GM19455 (cell line): Measurements from ENCODE around the gene NBPF8.
"Not testable (repeated sequence)": the region's sequence is repeated elsewhere in the genome, so short reads cannot be mapped to it uniquely, and the experiment has no call there.

ENCODE experiments used
- ATAC-seq: cut with Tn5 transposase; IDR thresholded peaks from one replicate; pipeline ENCODE4 v1.9.1; 2021; ENCODE audit not compliant: unreplicated experiment

Gene NBPF8, protein sequence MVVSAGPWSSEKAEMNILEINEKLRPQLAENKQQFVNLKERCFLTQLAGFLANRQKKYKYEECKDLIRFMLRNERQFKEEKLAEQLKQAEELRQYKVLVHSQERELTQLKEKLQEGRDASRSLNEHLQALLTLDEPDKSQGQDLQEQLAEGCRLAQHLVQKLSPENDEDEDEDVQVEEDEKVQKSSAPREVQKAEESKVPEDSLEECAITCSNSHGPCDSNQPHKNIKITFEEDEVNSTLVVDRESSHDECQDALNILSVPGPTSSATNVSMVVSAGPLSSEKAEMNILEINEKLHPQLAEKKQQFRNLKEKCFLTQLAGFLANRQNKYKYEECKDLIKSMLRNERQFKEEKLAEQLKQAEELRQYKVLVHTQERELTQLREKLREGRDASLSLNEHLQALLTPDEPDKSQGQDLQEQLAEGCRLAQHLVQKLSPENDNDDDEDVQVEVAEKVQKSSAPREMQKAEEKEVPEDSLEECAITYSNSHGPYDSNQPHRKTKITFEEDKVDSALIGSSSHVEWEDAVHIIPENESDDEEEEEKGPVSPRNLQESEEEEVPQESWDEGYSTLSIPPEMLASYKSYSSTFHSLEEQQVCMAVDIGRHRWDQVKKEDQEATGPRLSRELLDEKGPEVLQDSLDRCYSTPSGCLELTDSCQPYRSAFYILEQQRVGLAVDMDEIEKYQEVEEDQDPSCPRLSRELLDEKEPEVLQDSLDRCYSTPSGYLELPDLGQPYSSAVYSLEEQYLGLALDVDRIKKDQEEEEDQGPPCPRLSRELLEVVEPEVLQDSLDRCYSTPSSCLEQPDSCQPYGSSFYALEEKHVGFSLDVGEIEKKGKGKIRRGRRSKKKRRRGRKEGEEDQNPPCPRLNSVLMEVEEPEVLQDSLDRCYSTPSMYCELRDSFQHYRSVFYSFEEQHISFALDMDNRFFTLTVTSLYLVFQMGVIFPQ

DNA sequence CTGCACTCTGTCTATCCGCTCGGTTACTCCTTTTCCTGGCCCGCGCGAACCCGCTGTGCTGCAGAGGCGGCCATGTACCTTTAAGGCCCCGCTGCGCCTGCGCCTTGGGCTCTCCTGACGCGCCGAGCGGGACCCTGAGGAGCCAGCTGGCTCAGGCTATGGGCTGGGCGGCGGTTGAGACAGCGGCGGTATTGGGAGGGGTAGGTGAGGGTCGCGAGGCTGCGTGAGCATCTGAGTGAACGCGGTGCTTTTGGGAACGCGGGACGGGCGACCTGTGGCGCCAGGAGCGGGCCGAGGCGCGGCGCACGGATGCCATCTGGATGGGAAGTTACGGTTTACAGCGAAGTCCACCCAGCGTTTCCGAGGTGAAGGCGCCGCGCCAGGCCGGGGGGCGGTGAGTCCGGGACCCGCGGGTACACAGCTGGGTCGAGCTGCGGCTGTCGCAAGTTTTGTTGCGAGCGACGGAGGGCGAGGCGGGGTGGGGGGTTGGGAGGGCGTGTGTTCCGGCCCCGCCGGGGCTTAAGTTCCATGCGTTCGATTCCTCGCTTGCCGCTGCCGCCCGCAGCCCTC, at the start of gene NBPF8:
TSS of gene NBPF8 (plus strand) at position 125 of the 570 bp plus-strand sequence. CDS start 21,488 bp downstream, outside the sequence.
- peak; percentile 99 for ATAC-seq

- not testable (repeated sequence) for ATAC-seq
Measured at GRCh38 chr1:120367709-120368108, 47.1 kb upstream of the NBPF8 start.

DNA sequence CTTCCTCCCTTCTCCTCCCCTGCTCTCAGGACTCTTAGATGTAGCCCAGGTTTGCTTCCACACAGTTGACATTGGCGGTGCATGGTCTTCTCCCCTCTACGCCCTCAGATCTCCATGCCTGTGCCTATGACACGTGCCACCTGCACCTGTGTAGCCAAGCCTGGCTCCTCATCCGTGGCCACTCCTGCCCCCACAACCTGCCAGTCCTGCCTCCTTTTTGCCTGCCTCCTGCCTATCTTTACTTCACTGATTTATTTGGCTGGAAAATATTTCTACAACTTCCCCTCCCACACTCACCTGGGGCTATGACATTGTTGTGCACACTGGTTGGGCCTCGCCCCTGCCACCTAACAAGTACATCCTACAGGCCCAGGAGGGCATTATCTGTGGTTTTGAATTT, 28.2 kb upstream of the NBPF8 start:
- ATAC-seq, result not testable (repeated sequence)

DNA sequence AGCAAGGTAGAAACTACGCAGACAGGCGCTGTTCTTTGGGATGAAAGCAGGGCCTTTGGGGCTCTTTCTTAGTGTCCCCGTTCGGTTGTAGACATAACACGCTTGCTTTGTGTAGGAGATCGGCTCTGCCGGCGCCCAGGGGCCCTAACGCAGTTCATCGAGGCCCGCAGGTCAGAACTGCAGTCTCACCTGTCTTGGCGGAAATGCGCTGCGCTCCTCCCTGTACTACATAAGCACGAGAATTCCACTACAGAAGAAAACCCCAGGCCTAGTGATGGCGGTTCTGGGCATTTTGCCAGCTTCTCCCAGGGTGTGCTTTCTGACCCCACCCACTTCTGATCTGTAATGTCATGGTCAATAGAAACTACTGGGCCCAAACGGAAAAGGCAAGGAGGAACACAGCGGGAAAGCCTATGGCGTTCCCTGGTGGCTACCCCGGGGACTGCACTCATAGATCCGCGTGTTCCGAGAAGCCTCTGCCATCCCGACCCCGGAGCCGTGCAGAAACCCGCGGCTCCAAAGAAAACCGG, 26.2 kb upstream of the NBPF8 start:
- ATAC-seq, result not testable (repeated sequence)

DNA sequence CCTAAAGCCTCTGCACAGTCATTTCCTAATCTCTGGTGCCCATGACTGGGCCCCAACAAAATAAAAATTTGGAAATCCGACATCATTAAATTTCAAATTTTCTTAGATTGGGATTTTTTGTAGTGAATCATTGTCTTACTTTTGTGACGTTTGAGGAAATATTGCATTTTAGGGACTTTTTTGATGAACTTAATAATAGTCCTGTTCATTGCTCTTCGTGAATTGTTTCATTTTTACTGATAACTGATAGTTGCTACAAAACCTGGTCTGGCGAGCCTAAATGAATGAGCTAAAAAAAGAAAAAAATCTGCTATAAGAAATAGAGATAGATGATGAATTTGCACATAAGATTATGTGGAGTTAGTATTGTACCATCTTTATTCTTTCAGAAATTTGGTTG, 23.5 kb upstream of the NBPF8 start:
- not testable (repeated sequence) for ATAC-seq

GRCh38 chr1:120393316-120394232, 21.3 kb upstream of the NBPF8 start:
- not testable (repeated sequence) for ATAC-seq

- not testable (repeated sequence) for ATAC-seq
Measured at GRCh38 chr1:120405348-120405747, 9.5 kb upstream of the NBPF8 start.

GRCh38 chr1:120414451-120414850, 384 bp upstream of the NBPF8 start:
- peak; percentile 24 for ATAC-seq

DNA sequence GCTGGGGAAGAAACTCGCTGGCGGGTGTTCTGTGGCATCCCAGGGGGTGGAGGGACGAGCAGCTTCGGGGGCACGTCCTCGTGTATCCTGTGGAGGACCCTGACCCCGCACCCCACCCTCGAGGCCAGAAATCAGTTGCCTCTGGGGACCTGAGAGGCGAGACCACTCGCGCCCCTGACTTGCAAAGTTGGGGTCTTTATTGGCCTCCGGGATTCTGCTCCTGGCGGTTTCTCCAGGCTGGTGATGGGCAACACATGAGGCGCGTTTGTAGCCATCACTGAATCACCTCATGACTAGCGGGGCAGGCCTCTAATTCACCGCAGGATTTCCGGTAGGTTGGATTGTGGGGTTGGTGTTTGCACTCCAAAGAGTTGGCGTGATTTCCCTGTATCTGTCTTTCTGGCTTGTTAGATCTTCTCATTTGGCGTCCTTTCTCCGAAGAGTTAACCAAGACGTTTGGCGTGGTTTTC, 692 bp downstream of the NBPF8 start:
- ATAC-seq, result not testable (repeated sequence)

DNA sequence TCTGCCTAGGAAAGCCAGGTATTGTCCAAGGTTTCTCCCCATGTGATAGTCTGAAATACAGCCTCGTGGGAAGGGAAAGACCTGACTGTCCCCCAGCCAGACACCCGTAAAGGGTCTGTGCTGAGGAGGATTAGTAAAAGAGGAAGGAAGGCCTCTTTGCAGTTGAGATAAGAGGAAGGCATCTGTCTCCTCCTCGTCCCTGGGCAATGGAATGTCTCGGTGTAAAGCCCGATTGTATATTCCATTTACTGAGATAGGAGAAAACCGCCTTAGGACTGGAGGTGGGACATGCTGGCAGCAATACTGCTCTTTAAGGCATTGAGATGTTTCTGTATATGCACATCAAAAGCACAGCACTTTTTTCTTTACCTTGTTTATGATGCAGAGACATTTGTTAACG, 10.2 kb downstream of the NBPF8 start:
- not testable (repeated sequence) for ATAC-seq

DNA sequence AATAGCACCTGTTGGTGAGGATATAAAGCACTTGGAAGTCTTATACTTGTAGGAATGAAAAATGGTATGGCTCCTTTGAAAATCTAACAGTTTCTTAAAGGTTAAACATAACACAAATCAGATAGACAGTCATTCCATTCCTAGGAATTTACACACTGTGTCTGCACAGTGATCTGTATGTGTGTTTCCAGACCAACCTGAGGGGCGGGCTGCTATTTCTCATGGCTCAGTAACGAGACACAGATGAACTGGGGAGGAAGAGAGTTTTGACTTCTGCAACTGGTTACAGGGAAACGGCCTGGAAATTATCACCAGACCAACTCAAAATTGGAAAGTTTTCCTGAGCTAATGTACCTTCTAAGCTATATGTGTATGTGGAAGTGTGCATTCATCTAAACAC, 16.8 kb downstream of the NBPF8 start:
- not testable (repeated sequence) for ATAC-seq

DNA sequence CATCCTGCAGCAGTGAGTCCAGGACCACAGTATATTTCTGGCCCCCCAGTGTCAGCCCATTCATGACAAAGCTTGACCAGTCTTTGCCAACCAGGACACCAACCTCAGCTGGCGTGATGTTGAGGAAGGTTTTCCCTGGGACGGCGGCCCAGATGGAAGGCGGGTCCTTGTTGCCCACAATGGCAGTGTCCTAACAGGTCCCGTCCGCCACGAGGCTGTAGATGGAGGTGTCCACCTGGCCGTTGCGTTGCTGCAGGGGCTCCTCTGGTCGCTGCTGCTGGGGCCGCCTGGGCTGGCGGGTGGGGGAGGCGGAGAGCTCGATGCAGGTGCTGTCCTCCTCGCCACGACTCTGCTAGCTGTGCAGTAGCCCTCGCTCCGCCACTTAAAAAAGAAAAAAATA, 19.0 kb downstream of the NBPF8 start:
- not testable (repeated sequence) for ATAC-seq

DNA sequence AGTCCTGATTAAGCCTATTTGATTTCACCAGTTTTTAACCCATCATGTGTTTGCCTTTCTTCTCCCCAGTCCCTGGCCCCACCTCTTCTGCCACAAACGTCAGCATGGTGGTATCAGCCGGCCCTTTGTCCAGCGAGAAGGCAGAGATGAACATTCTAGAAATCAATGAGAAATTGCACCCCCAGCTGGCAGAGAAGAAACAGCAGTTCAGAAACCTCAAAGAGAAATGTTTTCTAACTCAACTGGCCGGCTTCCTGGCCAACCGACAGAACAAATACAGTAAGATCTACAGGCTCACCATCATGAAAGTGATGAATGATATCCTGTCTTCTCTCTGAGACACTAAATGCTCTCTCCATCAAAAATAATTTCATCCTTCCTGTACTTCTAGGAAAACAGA, 34.3 kb downstream of the NBPF8 start:
- not testable (repeated sequence) for ATAC-seq
